Heart left ventricle (tissue), 16 donors: Measurements from ENCODE around the gene ZNF423. TPM values are rescaled to one million over a fixed set of nuclear protein-coding genes. Genes with fewer than 3 reads are reported as not detected.

Source experiments
- ATAC-seq, 4 donors: fragments of 200-7000 bp; cut with Tn5 transposase; one replicate each; pipeline ENCODE4 v1.9.1; 2020 to 2022; ENCODE audit warnings: moderate library complexity in 4 of 4, mild to moderate bottlenecking in 3 of 4, moderate number of reproducible peaks in 1 of 4
- DNase-seq, 5 donors: peaks; one replicate each; pipeline ENCODE4 v3.0.0-alpha.2; 2020
- H3K27ac ChIP-seq, 12 donors: fragments of 200-600 bp; sonication (generic) in 4 of 12; one replicate each; pipeline versions ENCODE4 v1.5.0 to v1.8.0; 2016 to 2022; ENCODE audit warnings: mild to moderate bottlenecking in 2 of 12
- H3K27me3 ChIP-seq, 9 donors: fragments of 200-600 bp; sonication (generic) in 2 of 9; one replicate each; pipeline versions ENCODE4 v1.5.1 to v1.8.0; 2016 to 2022; ENCODE audit warnings: mild to moderate bottlenecking in 3 of 9
- H3K36me3 ChIP-seq, 9 donors: fragments of 200-600 bp; sonication (generic) in 2 of 9; one replicate each; pipeline versions ENCODE4 v1.5.0 to v1.8.0; 2018 to 2022; ENCODE audit warnings: mild to moderate bottlenecking in 2 of 9
- H3K4me1 ChIP-seq, 12 donors: fragments of 200-600 bp; sonication (generic) in 4 of 12; one replicate each; pipeline versions ENCODE4 v1.5.0 to v1.8.0; 2016 to 2022; ENCODE audit warnings: mild to moderate bottlenecking in 3 of 12
- H3K4me3 ChIP-seq, 12 donors: fragments of 200-600 bp; sonication (generic) in 4 of 12; one replicate each; pipeline versions ENCODE4 v1.5.0 to v1.8.0; 2017 to 2022; ENCODE audit warnings: mild to moderate bottlenecking in 9 of 12, moderate library complexity in 4 of 12
- H3K9me3 ChIP-seq, 12 donors: fragments of 200-600 bp; sonication (generic) in 4 of 12; one replicate each; pipeline versions ENCODE4 v1.5.0 to v1.8.0; 2016 to 2022; ENCODE audit warnings: mild to moderate bottlenecking in 1 of 12
- POLR2A ChIP-seq, 2 donors: fragments of 450-650 bp; IDR thresholded peaks; one replicate each; pipeline ENCODE4 v1.6.1; 2017; ENCODE audit warnings: antibody characterized with exemption in 2 of 2, mild to moderate bottlenecking in 2 of 2, moderate library complexity in 2 of 2
- WGBS, 4 donors: extraction: QIAGEN DNeasy Blood & Tissue Kit in 2 of 4; methylation state at CpG; one replicate each; pipeline versions ENCODE4 v1.1.5 to v1.1.7; 2013 to 2018; 5-methylcytosine and 5-hydroxymethylcytosine counted together
- intact Hi-C, 10 donors: fragments of 100-400 bp; cut with DNase I; formaldehyde crosslinking; loops; one replicate each; pipeline versions ENCODE4 v1.11.1 to v1.14.2; 2022
- polyA plus RNA-seq, 2 donors: library from polyadenylated mRNA; stranded (reverse); fragments of 200-250 nt; gene quantifications; one replicate each; pipeline ENCODE4 v1.2.3, GENCODE V29; 2013
- total RNA-seq, 9 donors: library from RNA; depleted of rRNA in 2 of 9; stranded (reverse); fragments of >200 nt in 2 of 9; fragmentation: NEBNext Ultra II Directional in 3 of 9; extraction: Animal tissue kit (Norgen Biotek cat#: 25700) in 3 of 9; gene quantifications; one replicate each; pipeline versions ENCODE4 v1.1.0 to v1.2.4, GENCODE V29; 2016 to 2023
- TF ChIP-seq, protein P1 (sequence below), 12 donors: fragments of 200-600 bp; sonication (generic) in 4 of 12; IDR thresholded peaks; one replicate each; pipeline versions ENCODE4 v1.5.0 to v1.8.0; 2018 to 2022; ENCODE audit warnings: antibody characterized with exemption in 12 of 12, mild to moderate bottlenecking in 5 of 12
- donor health status: ischemic (EF 13 %, LVEDD 7.1; RV severe dilation, severe dysfunction).
- donor health status: healthy with polysubstance abuse.
- donor health status: DM: no; HTN: yes; CAD: no.
- donor health status: DM: no; HTN: no; CAD: no.
- donor health status: ischemic (EF 25% LVEDD 6.9; RV normal size, moderate dysfunction).
- donor health status: ischemic (EF 25% LVEDD 5.7; RV mildly dilated, moderate dysfunction).
- donor health status: healthy.
- donor health status: DM: yes; HTN: yes; CAD: no.
- donor health status: ischemic (EF 35%, LVEDD 5.7; RV mildly dilated, moderate dysfunction).
- donor health status: nonischemic (EF 11% LVEDD 7.7; RV severe dilation, severe dysfunction).
- donor health status: DM: yes; HTN: yes; CAD: no.
- donor health status: PGD.
- donor health status: ischemic (EF 29% LVEDD 5.4; RV normal size, mild dysfunction).
- donor health status: nonischemic (EF 23%, LVEDD 6.1; RV moderate dilation, normal function).

Gene ZNF423
- total and polyA plus RNA-seq, 11 donors: 1.8 to 10.4 (median 5.7) TPM

DNA sequence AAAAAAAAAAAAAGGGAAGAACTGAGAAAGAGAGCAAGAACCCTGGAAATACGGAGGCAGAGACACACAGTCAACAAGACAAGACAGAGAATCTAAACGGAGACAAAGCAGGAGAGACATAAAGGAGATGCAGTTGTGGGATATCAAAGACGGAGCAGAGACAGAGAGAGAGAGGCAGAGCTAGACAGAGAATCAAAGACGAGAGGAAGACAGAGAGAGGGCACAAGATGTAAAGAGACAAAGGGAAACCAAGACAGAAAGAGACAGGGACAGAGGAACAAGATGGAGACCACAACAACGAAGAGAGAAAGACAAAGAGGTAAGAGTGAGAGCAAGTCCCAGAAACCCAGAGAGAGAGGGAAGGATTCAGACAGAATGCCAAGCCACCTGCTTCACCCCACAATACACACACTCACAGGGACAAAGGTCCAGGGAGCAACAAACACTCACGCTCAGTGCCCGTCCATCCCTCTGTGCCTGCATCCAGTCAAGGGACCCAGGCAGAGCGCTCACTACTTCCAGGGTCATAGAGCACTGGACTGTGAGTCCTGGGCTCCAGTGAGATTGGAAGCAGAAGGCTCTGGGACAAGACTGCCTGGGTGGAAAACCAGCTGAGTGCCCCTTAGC, 393.4 kb downstream of the ZNF423 start:
- Histone ChIP-seq H3K27me3 (peaks cover 0 to 40% (median 10%) of the 10 kb centered on the region in 9 donors), H3K36me3 (no peaks in the 10 kb centered on the region), H3K4me1 (no peaks in the 10 kb centered on the region), H3K27ac (no peak overlapping the region), H3K4me3 (no peak overlapping the region), H3K9me3 (no peaks in the 10 kb centered on the region)
- no peak for TF ChIP-seq POLR2A (IDR thresholded peaks at IDR 0.05)
- TF ChIP-seq, protein P1, sequence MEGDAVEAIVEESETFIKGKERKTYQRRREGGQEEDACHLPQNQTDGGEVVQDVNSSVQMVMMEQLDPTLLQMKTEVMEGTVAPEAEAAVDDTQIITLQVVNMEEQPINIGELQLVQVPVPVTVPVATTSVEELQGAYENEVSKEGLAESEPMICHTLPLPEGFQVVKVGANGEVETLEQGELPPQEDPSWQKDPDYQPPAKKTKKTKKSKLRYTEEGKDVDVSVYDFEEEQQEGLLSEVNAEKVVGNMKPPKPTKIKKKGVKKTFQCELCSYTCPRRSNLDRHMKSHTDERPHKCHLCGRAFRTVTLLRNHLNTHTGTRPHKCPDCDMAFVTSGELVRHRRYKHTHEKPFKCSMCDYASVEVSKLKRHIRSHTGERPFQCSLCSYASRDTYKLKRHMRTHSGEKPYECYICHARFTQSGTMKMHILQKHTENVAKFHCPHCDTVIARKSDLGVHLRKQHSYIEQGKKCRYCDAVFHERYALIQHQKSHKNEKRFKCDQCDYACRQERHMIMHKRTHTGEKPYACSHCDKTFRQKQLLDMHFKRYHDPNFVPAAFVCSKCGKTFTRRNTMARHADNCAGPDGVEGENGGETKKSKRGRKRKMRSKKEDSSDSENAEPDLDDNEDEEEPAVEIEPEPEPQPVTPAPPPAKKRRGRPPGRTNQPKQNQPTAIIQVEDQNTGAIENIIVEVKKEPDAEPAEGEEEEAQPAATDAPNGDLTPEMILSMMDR (IDR thresholded peaks at IDR 0.05): no peak
- no peak for ATAC-seq
- 86 to 91% (median 88%) methylated on average over 8 of the region's 8 CpGs for WGBS, 4 donors
- intact Hi-C loops: no loop called here
- peak in 2 of 5 donors; percentile 3 to 11 for DNase-seq

DNA sequence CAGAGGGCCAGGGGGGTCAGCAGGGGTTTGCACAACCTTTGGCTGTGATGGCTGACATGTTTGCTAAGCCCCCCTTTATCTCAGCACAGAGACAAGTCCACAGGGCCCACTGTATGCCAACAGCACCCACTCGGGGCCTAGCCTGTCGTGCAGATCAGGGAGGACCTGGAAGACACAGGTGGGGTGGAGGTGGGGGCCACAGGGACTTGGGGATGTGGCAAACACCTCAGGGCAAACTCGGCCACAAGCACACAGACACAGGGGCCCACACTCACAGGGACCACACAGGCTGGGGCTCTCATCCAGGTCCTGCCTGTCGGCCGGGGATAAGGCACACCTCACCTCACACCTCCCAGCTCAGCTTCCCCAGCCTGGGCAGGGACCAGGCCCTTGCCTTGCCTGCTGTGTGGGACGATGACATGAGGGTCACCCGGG, 394.4 kb downstream of the ZNF423 start:
- DNase-seq (peak in 2 of 5 donors; percentile 6 to 18), ATAC-seq (no peak)
- Histone ChIP-seq H3K36me3 (no peaks in the 10 kb centered on the region), H3K4me1 (no peaks in the 10 kb centered on the region), H3K4me3 (no peak overlapping the region), H3K27me3 (peaks cover 0 to 40% (median 10%) of the 10 kb centered on the region in 9 donors), H3K9me3 (no peaks in the 10 kb centered on the region), H3K27ac (no peak overlapping the region)
- intact Hi-C loops: no loop called here
- TF ChIP-seq POLR2A (IDR thresholded peaks at IDR 0.05): no peak
- TF ChIP-seq, protein P1 (IDR thresholded peaks at IDR 0.05): no peak
- 76 to 97% (median 83%) methylated on average over 5 to 7 of the region's 7 CpGs for WGBS, 4 donors

DNA sequence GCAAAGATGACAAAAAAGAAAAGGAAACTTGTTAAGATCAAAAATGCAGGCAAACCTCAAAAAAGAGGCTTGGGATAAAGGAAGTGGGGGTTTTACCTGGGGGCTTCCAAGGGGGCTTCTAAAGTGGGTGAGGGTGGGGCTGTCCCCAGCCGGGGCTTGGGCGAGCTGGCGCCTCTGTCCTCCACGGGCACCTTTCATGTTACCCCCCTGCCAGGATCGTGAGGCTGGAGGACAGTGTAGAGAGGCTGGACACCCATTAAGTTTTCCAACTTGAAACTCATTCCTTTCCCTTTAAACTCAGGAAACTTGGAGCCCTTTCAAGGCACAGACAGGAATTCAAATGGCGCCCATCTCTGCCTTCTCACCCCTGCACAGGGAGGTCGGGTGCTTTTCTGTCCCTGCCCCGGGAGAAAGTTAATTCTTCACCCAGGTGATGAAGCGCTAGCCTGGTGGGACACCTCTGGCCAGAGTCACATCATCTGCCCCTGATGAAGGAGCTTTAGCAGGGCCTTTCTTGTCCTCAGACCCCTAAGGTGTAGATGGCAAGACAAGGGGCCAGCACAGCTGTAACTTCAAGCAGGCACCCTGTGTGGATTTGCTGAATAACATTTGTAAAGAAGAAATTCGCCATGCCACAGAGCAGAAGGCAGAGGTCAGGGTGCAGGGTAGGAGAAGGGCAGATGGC, 395.0 kb downstream of the ZNF423 start:
- Histone ChIP-seq H3K4me1 (no peaks in the 10 kb centered on the region), H3K4me3 (no peak overlapping the region), H3K27me3 (peaks cover 0 to 40% (median 10%) of the 10 kb centered on the region in 9 donors), H3K27ac (no peak overlapping the region), H3K9me3 (no peaks in the 10 kb centered on the region), H3K36me3 (no peaks in the 10 kb centered on the region)
- TF ChIP-seq POLR2A (IDR thresholded peaks at IDR 0.05): no peak
- DNase-seq (peak in 1 of 5 donors; percentile 5), ATAC-seq (no peak)
- intact Hi-C loops: no loop called here
- 72 to 81% (median 75%) methylated on average over 10 of the region's 10 CpGs for WGBS, 4 donors

DNA sequence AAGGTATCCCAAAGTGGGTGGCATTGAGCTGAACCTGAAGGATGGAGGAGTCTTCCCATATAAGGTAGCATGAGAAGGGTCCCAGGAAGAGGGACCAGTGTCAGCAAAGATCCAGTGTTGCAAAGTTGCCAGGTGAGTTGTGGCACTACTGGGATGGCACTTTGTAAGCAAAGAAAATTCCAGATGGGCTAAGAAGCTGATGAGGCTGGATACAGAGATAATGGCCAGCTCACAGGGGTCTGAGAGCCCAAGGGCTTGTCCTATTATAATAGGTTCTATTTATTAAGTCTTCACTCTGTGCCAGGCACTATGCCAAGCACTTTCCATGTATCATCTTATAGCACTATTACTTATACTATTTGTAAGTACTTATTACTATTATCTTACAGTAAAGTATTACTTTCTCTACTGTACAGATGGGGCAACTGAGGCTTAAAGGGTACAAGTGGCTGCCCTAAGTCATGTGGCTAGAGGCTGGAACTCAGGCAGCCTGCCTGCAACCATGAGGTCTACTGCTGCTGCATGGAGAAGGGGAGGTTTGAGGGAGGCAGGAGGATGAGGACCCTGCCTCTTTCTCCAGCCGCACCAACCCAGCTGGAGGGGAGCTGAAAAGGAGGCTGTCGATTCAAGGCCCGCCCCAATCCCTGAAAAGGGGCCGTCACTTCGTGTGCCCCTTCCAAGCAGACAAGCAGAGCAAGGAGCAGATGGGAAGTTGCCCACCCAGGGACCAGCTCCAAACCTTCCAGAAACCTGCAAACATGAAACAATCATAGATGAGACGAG, 395.8 kb downstream of the ZNF423 start:
- ATAC-seq (no peak), DNase-seq (no peak)
- intact Hi-C loops: no loop called here

More for the DNA sequence above, 395.8 kb downstream of the ZNF423 start:
- no peak overlapping the region for H3K4me3 ChIP-seq
- TF ChIP-seq, protein P1 (IDR thresholded peaks at IDR 0.05): no peak
- TF ChIP-seq POLR2A (IDR thresholded peaks at IDR 0.05): no peak
- WGBS, 4 donors: 71 to 84% (median 78%) methylated on average over 6 of the region's 6 CpGs
- no peak overlapping the region for H3K27ac ChIP-seq
- no peaks in the 10 kb centered on the region for H3K36me3 ChIP-seq
- no peaks in the 10 kb centered on the region for H3K4me1 ChIP-seq
- H3K27me3 ChIP-seq: peaks cover 0 to 39% (median 10%) of the 10 kb centered on the region in 9 donors
- H3K9me3 ChIP-seq: no peaks in the 10 kb centered on the region
